SU-DHL-6 (cell line): ENCODE data around the gene MGAT5.

ENCODE experiments used
- H2AFZ ChIP-seq: fragments of 200-600 bp; sonication (generic); 2 replicates; pipeline ENCODE4 v1.6.1; 2014; ENCODE audit warnings: low read depth, mild to moderate bottlenecking, moderate library complexity, mixed read lengths, antibody characterized with exemption, low read length; ENCODE audit not compliant: severe bottlenecking
- H3F3A ChIP-seq: fragments of 200-600 bp; shearing (Covaris generic); 2 replicates; pipeline ENCODE4 v1.6.0; 2016; ENCODE audit warnings: antibody characterized with exemption, mild to moderate bottlenecking; ENCODE audit not compliant: insufficient read depth
- H3K27ac ChIP-seq: fragments of 200-600 bp; sonication (generic); 2 replicates; pipeline ENCODE4 v1.5.1; 2016; ENCODE audit warnings: low read depth, mild to moderate bottlenecking, low read length, moderate library complexity, mixed read lengths
- H3K27me3 ChIP-seq: fragments of 200-600 bp; sonication (generic), shearing (Covaris generic); 2 replicates; pipeline ENCODE4 v1.6.0; 2014; ENCODE audit warnings: mild to moderate bottlenecking, low read length
- H3K36me3 ChIP-seq: fragments of 200-600 bp; sonication (generic); 2 replicates; pipeline ENCODE4 v1.6.1; 2014; ENCODE audit warnings: mild to moderate bottlenecking, low read length, mixed read lengths
- H3K4me2 ChIP-seq: fragments of 300-600, 200-600 bp; shearing (Covaris generic), sonication (generic); 2 replicates; pipeline ENCODE4 v1.6.0; 2014; ENCODE audit warnings: low read length, low read depth, mild to moderate bottlenecking; ENCODE audit not compliant: poor library complexity, severe bottlenecking
- H3K4me3 ChIP-seq: fragments of 200-600 bp; sonication (generic); 2 replicates; pipeline ENCODE4 v1.5.1; 2014; ENCODE audit warnings: antibody characterized with exemption, low read length, mild to moderate bottlenecking, mixed read lengths; ENCODE audit not compliant: insufficient read depth, poor library complexity, severe bottlenecking
- H3K79me2 ChIP-seq: fragments of 200-600 bp; sonication (generic); 2 replicates; pipeline ENCODE4 v1.6.1; 2014; ENCODE audit warnings: mild to moderate bottlenecking, low read length, moderate library complexity; ENCODE audit not compliant: insufficient read depth
- H3K9ac ChIP-seq: fragments of 200-600 bp; sonication (generic); 2 replicates; pipeline ENCODE4 v1.7.0; 2014; ENCODE audit warnings: mild to moderate bottlenecking, low read length
- H3K9me2 ChIP-seq: fragments of 200-600 bp; sonication (generic); replicated peaks from 2 replicates; pipeline ENCODE4 v1.6.1; 2014; ENCODE audit warnings: low read length; ENCODE audit not compliant: insufficient read depth
- H3K9me3 ChIP-seq: fragments of 200-600 bp; sonication (generic); 2 replicates; pipeline ENCODE4 v1.6.1; 2014; ENCODE audit warnings: low read length, mixed read lengths; ENCODE audit not compliant: insufficient read depth
- H4K20me1 ChIP-seq: fragments of 200-600 bp; sonication (generic); 2 replicates; pipeline ENCODE4 v1.6.1; 2014; ENCODE audit warnings: low read depth, mild to moderate bottlenecking, antibody characterized with exemption, low read length, moderate library complexity, mixed read lengths
- CTCF ChIP-seq: fragments of 200-600 bp; sonication (generic); IDR thresholded peaks from one replicate; pipeline ENCODE4 v1.5.1; 2017; ENCODE audit warnings: antibody characterized with exemption, mild to moderate bottlenecking, low read length, moderate library complexity; ENCODE audit not compliant: insufficient read depth, poor library complexity, severe bottlenecking
- EZH2phosphoT487 ChIP-seq: fragments of 200-600 bp; sonication (generic), shearing (Covaris generic); conservative IDR thresholded peaks from 2 replicates; pipeline ENCODE4 v1.6.1; 2018; ENCODE audit warnings: mild to moderate bottlenecking, antibody characterized with exemption, low read length, moderate library complexity, mixed read lengths

The MGAT5 gene

GRCh38 chr2:134281815-134282419 lies 28.0 kb downstream of the MGAT5 start:
- TF ChIP-seq EZH2phosphoT487 (no peak), CTCF (no peak)
- Histone ChIP-seq H3K4me2 (peak overlapping the region; percentile 34), H3K27ac (no peak overlapping the region), H3K9ac (0 out of 2 replicates have a peak overlapping the region, but pooled peaks have one; percentile 7), H3K9me3 (no peaks in the 10 kb centered on the region), H3K9me2 (no peaks in the 10 kb centered on the region), H3K4me3 (no peak overlapping the region), H4K20me1 (no peaks in the 10 kb centered on the region), H3K36me3 (no peaks in the 10 kb centered on the region; the same call in 1 of the 2 replicates), H2AFZ (no peak overlapping the region), H3F3A (no peaks in the 10 kb centered on the region), H3K27me3 (no peaks in the 10 kb centered on the region), H3K79me2 (no peaks in the 10 kb centered on the region)

GRCh38 chr2:134282629-134283400 lies 28.9 kb downstream of the MGAT5 start:
- Histone ChIP-seq H3K79me2 (no peaks in the 10 kb centered on the region), H3F3A (no peaks in the 10 kb centered on the region), H3K9me3 (no peaks in the 10 kb centered on the region), H3K27ac (no peak overlapping the region), H3K27me3 (no peaks in the 10 kb centered on the region), H2AFZ (no peak overlapping the region), H3K9me2 (no peaks in the 10 kb centered on the region), H3K4me3 (no peak overlapping the region), H4K20me1 (no peaks in the 10 kb centered on the region), H3K4me2 (peak overlapping the region; percentile 34), H3K36me3 (no peaks in the 10 kb centered on the region; the same call in 1 of the 2 replicates), H3K9ac (peak overlapping the region; percentile 7; the same call in 1 of the 2 replicates)
- no peak for TF ChIP-seq EZH2phosphoT487
- TF ChIP-seq CTCF = no peak

DNA sequence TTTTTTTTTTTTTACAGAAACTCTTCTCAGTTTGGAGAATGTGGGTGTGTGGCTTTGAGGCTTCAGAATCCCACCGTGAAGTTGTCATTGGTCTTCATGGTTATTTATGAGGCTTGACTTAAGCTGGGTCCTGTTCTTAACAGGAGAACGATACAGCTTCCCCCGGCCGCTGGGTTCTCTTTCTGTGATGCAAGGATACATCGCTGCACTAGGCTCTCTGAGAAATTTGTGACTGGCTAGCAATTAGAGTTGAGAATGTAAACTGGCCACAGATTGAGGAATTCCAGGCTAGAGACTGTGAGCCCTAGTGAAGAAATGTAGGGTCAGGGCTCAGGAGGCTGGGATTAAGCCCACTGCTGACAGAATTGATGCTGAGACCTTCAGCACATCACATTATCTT lies 29.8 kb downstream of the MGAT5 start:
- no peak overlapping the region for H3K4me3 ChIP-seq
- no peak overlapping the region for H2AFZ ChIP-seq
- H3K79me2 ChIP-seq = no peaks in the 10 kb centered on the region
- H3K27me3 ChIP-seq = no peaks in the 10 kb centered on the region
- TF ChIP-seq CTCF (no peak), EZH2phosphoT487 (no peak)
- H3K36me3 ChIP-seq = no peaks in the 10 kb centered on the region; the same call in 1 of the 2 replicates
- no peak overlapping the region for H3K27ac ChIP-seq
- H3F3A ChIP-seq = no peaks in the 10 kb centered on the region
- H4K20me1 ChIP-seq = no peaks in the 10 kb centered on the region
- H3K4me2 ChIP-seq = no peak overlapping the region
- H3K9me2 ChIP-seq = no peaks in the 10 kb centered on the region
- H3K9me3 ChIP-seq = no peaks in the 10 kb centered on the region
- no peak overlapping the region for H3K9ac ChIP-seq
